Medulla oblongata (tissue), 1 donor: ENCODE results near the gene ALDH3A2.

Experiments used
- DNase-seq: peaks from one replicate; pipeline ENCODE4 v3.0.0-alpha.2; 2015; ENCODE audit errors: extremely low spot score

ALDH3A2 gene

GRCh38 chr17:19648475-19649273, at the start of gene ALDH3A2:
Gene ALDH3A2 (plus strand): TSS chr17:19648751. CDS start chr17:19648972, 221 bp downstream.
- peak; percentile 98 for DNase-seq

- DNase-seq, result no peak
These were observed 38.2 kb upstream of the ALDH3A2 start for GRCh38 chr17:19610311-19610710.

GRCh38 chr17:19610879-19611278, 37.7 kb upstream of the ALDH3A2 start:
- peak; percentile 12 for DNase-seq

GRCh38 chr17:19613979-19614378, 34.6 kb upstream of the ALDH3A2 start:
- no peak for DNase-seq

- DNase-seq, result no peak
These were observed 33.7 kb upstream of the ALDH3A2 start for GRCh38 chr17:19614900-19615299.

- no peak for DNase-seq
These were observed 30.5 kb upstream of the ALDH3A2 start for GRCh38 chr17:19618015-19618414.

- no peak for DNase-seq
These were observed 28.7 kb upstream of the ALDH3A2 start for GRCh38 chr17:19619705-19620325.

- no peak for DNase-seq
These were observed 26.9 kb upstream of the ALDH3A2 start for GRCh38 chr17:19621697-19622096.

GRCh38 chr17:19626079-19626478, 22.5 kb upstream of the ALDH3A2 start:
- no peak for DNase-seq

- DNase-seq, result no peak
These were observed 19.1 kb upstream of the ALDH3A2 start for GRCh38 chr17:19629449-19629848.

- DNase-seq, result no peak
These were observed 18.5 kb upstream of the ALDH3A2 start for GRCh38 chr17:19630035-19630434.

- no peak for DNase-seq
These were observed 17.9 kb upstream of the ALDH3A2 start for GRCh38 chr17:19630661-19631060.

- DNase-seq, result no peak
These were observed 16.6 kb upstream of the ALDH3A2 start for GRCh38 chr17:19631905-19632304.

GRCh38 chr17:19641687-19642372, 6.7 kb upstream of the ALDH3A2 start:
- DNase-seq, result no peak

GRCh38 chr17:19642373-19642893, 6.1 kb upstream of the ALDH3A2 start:
- no peak for DNase-seq

- no peak for DNase-seq
These were observed 3.9 kb upstream of the ALDH3A2 start for GRCh38 chr17:19644493-19645210.

GRCh38 chr17:19645734-19646201, 2.8 kb upstream of the ALDH3A2 start:
- DNase-seq, result peak; percentile 81

- no peak for DNase-seq
These were observed 1.5 kb upstream of the ALDH3A2 start for GRCh38 chr17:19646788-19647696.

- peak; percentile 76 for DNase-seq
These were observed 665 bp upstream of the ALDH3A2 start for GRCh38 chr17:19647697-19648474.

GRCh38 chr17:19649274-19649541, 657 bp downstream of the ALDH3A2 start:
- DNase-seq, result no peak
